ENCODE measurements around the gene KIAA0825. TPM values are rescaled to one million over a fixed set of nuclear protein-coding genes. Genes with fewer than 3 reads are reported as not detected.
"Not testable (repeated sequence)": the region's sequence is repeated elsewhere in the genome, so short reads cannot be mapped to it uniquely, and the experiment has no call there.

Gene KIAA0825
- total RNA-seq, 1 experiment from 2014 or later = 3.3 TPM

GRCh38 chr5:94575196-94575595 is 43.2 kb downstream of the KIAA0825 start:
- no peak for DNase-seq (ENCODE audit: low read depth)

GRCh38 chr5:94573349-94573748 is 45.1 kb downstream of the KIAA0825 start:
- not testable (repeated sequence) for DNase-seq (ENCODE audit: low read depth)

- DNase-seq (ENCODE audit: low read depth) = no peak
Observed at GRCh38 chr5:94571415-94571814, 47.0 kb downstream of the KIAA0825 start.

GRCh38 chr5:94564812-94565211 is 53.6 kb downstream of the KIAA0825 start:
- no peak for DNase-seq (ENCODE audit: low read depth)

GRCh38 chr5:94562327-94562971 is 56.0 kb downstream of the KIAA0825 start:
- DNase-seq (ENCODE audit: low read depth) = peak; percentile 22

- no peak for DNase-seq (ENCODE audit: low read depth)
Observed at GRCh38 chr5:94558028-94558427, 60.4 kb downstream of the KIAA0825 start.

- no peak for DNase-seq (ENCODE audit: low read depth)
Observed at GRCh38 chr5:94551858-94552257, 66.5 kb downstream of the KIAA0825 start.

GRCh38 chr5:94545870-94546625 is 72.4 kb downstream of the KIAA0825 start:
- DNase-seq (ENCODE audit: low read depth) = peak; percentile 8

- no peak for DNase-seq (ENCODE audit: low read depth)
Observed at GRCh38 chr5:94544875-94545547, 73.4 kb downstream of the KIAA0825 start.

GRCh38 chr5:94544031-94544650 is 74.3 kb downstream of the KIAA0825 start:
- DNase-seq (ENCODE audit: low read depth) = peak; percentile 37

- DNase-seq (ENCODE audit: low read depth) = peak; percentile 24
Observed at GRCh38 chr5:94540856-94541494, 77.4 kb downstream of the KIAA0825 start.

GRCh38 chr5:94538260-94538659 is 80.1 kb downstream of the KIAA0825 start:
- no peak for DNase-seq (ENCODE audit: low read depth)

GRCh38 chr5:94526706-94527105 is 91.7 kb downstream of the KIAA0825 start:
- no peak for DNase-seq (ENCODE audit: low read depth)

- peak; percentile 42 for DNase-seq (ENCODE audit: low read depth)
Observed at GRCh38 chr5:94524841-94525697, 93.3 kb downstream of the KIAA0825 start.

- DNase-seq (ENCODE audit: low read depth) = no peak
Observed at GRCh38 chr5:94523018-94523417, 95.4 kb downstream of the KIAA0825 start.

- no peak for DNase-seq (ENCODE audit: low read depth)
Observed at GRCh38 chr5:94522117-94522516, 96.3 kb downstream of the KIAA0825 start.

GRCh38 chr5:94517490-94518488 is 100.6 kb downstream of the KIAA0825 start:
- no peak for DNase-seq (ENCODE audit: low read depth)

- DNase-seq (ENCODE audit: low read depth) = no peak
Observed at GRCh38 chr5:94516148-94516547, 102.3 kb downstream of the KIAA0825 start.

- no peak for DNase-seq (ENCODE audit: low read depth)
Observed at GRCh38 chr5:94508461-94509148, 109.8 kb downstream of the KIAA0825 start.
